HG02885 (cell line): ENCODE data around the gene CREBBP.

Source experiments
- ATAC-seq: cut with Tn5 transposase; IDR thresholded peaks from one replicate; pipeline ENCODE4 v1.9.1; 2021; ENCODE audit warnings: mild to moderate bottlenecking; ENCODE audit not compliant: unreplicated experiment, poor library complexity

Gene CREBBP

GRCh38 chr16:3774156-3774767, 106.3 kb downstream of the CREBBP start:
- ATAC-seq: no peak

- ATAC-seq: no peak
Measured at GRCh38 chr16:3773663-3774062, 106.8 kb downstream of the CREBBP start.

- ATAC-seq: no peak
Measured at GRCh38 chr16:3771513-3771912, 109.0 kb downstream of the CREBBP start.

GRCh38 chr16:3770530-3770929, 110.0 kb downstream of the CREBBP start:
- ATAC-seq: no peak

- ATAC-seq: no peak
Measured at GRCh38 chr16:3769942-3770341, 110.6 kb downstream of the CREBBP start.

- ATAC-seq: no peak
Measured at GRCh38 chr16:3769013-3769412, 111.5 kb downstream of the CREBBP start.

- ATAC-seq: no peak
Measured at GRCh38 chr16:3767333-3767986, 113.1 kb downstream of the CREBBP start.

- no peak for ATAC-seq
Measured at GRCh38 chr16:3766177-3766576, 114.3 kb downstream of the CREBBP start.

GRCh38 chr16:3764409-3764808, 116.1 kb downstream of the CREBBP start:
- no peak for ATAC-seq

GRCh38 chr16:3762107-3762750, 118.3 kb downstream of the CREBBP start:
- no peak for ATAC-seq

- ATAC-seq: no peak
Measured at GRCh38 chr16:3761375-3762106, 119.0 kb downstream of the CREBBP start.

- no peak for ATAC-seq
Measured at GRCh38 chr16:3760518-3760917, 120.0 kb downstream of the CREBBP start.

- no peak for ATAC-seq
Measured at GRCh38 chr16:3759736-3760135, 120.8 kb downstream of the CREBBP start.

- ATAC-seq: no peak
Measured at GRCh38 chr16:3756113-3756512, 124.4 kb downstream of the CREBBP start.

- ATAC-seq: no peak
Measured at GRCh38 chr16:3755249-3755648, 125.3 kb downstream of the CREBBP start.

- no peak for ATAC-seq
Measured at GRCh38 chr16:3754772-3755171, 125.7 kb downstream of the CREBBP start.

- ATAC-seq: no peak
Measured at GRCh38 chr16:3754081-3754703, 126.3 kb downstream of the CREBBP start.

- ATAC-seq: no peak
Measured at GRCh38 chr16:3752984-3753383, 127.5 kb downstream of the CREBBP start.

GRCh38 chr16:3751878-3752277, 128.6 kb downstream of the CREBBP start:
- ATAC-seq: no peak

GRCh38 chr16:3748307-3748706, 132.2 kb downstream of the CREBBP start:
- no peak for ATAC-seq
